Measurements from ENCODE around the gene LRRC7. TPM values are rescaled to one million over a fixed set of nuclear protein-coding genes. Genes with fewer than 3 reads are reported as not detected.

LRRC7 gene
- total RNA-seq, 3 donors from 2014 or later (not counting 1 experiment from before 2014, with no cell fraction given) = not detected

DNA sequence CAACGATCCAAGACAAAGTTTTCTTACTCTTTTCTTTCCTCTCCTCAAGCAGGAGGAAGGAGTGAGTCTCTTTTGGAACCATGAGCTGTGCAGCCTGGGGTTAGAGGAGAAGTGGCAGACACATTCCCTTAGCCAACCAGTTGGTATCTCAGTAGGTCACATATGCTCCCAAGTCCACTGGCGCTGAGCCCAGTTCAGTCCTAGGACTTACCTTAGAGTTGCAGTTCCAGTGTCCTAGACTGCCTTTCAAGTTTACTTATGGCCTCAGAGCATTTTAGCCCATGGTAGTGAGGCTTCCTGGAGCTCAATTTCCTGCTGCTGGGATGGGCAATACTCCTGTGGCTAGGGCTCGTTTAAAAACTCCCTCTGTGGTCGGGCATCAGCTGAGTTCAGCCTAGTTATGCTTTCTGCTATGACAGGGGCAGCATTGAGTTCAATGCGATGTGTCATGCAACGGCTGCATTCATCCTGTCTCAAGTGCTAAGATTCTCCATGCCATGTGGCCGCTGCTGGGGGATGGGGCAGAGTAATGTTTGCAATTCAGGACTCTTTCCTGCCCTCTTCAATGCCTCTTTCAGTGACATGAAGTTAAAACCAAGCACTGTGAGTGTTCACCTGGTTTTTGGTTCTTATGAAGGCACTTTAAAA, 103.8 kb downstream of the LRRC7 start:
- Mint-ChIP-seq H3K4me3 (no peak overlapping the region), H3K27ac (no peak overlapping the region), H3K27me3 (ENCODE audit: low read depth in 2 of 2) (no peaks in the 10 kb centered on the region), H3K4me1 (no peaks in the 10 kb centered on the region), H3K36me3 (peaks cover 13% of the 10 kb centered on the region), H3K9me3 (peaks cover 20 to 21% of the 10 kb centered on the region in 2 donors)
- no peaks in the 10 kb centered on the region for H3K4me1 ChIP-seq (ENCODE audit: control insufficient read depth, insufficient read depth, low read length)
- intact Hi-C loops (cut with micrococcal nuclease) = no loop called here
- H3K27me3 ChIP-seq (ENCODE audit: control insufficient read depth, insufficient read depth, low read length) = no peaks in the 10 kb centered on the region
- H3K27ac ChIP-seq (ENCODE audit: low read length) = no peak overlapping the region
- no peak for TF ChIP-seq CTCF (IDR thresholded peaks at IDR 0.05)
- ATAC-seq (no peak), DNase-seq (no peak)
- WGBS (ENCODE audit: insufficient coverage) = 75% methylated on average over 6 of the region's 7 CpGs
- no peak overlapping the region for H3K4me3 ChIP-seq (ENCODE audit: low read length)
- peaks cover 15% of the 10 kb centered on the region for H3K9me3 ChIP-seq (ENCODE audit: control insufficient read depth, insufficient read depth, low read length)
- no peaks in the 10 kb centered on the region for H3K36me3 ChIP-seq (ENCODE audit: control insufficient read depth, insufficient read depth, low read length)

DNA sequence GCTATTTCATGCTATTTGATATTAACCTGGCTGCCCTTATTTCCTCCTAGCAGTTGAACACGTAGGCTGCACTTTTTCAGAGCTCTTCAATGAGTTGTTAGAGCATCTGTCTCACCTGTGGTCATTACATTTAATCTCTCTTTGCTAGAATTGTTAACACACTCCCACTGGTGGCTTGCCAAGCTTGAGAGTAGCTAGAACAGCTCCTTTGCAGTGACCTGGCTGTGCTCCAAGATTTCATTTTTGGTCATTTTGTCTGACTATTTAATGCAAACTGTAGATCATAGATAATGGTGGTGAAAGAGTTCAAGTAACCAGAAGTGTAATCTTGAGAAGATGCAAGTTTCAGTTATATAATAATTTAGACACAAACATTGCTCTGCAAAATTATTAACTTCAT, 105.6 kb downstream of the LRRC7 start:
- Histone ChIP-seq H3K27ac (ENCODE audit: low read length) (no peak overlapping the region), H3K4me3 (ENCODE audit: low read length) (no peak overlapping the region), H3K9me3 (ENCODE audit: control insufficient read depth, insufficient read depth, low read length) (peaks cover 15% of the 10 kb centered on the region), H3K4me1 (ENCODE audit: control insufficient read depth, insufficient read depth, low read length) (no peaks in the 10 kb centered on the region), H3K27me3 (ENCODE audit: control insufficient read depth, insufficient read depth, low read length) (no peaks in the 10 kb centered on the region), H3K36me3 (ENCODE audit: control insufficient read depth, insufficient read depth, low read length) (no peaks in the 10 kb centered on the region)
- Mint-ChIP-seq H3K9me3 (peaks cover 13% of the 10 kb centered on the region in 2 donors), H3K4me1 (no peaks in the 10 kb centered on the region), H3K36me3 (peaks cover 7% of the 10 kb centered on the region), H3K27ac (no peak overlapping the region), H3K4me3 (no peak overlapping the region), H3K27me3 (ENCODE audit: low read depth in 2 of 2) (no peaks in the 10 kb centered on the region)
- ATAC-seq = no peak
- no peak for DNase-seq
- no peak for TF ChIP-seq CTCF (IDR thresholded peaks at IDR 0.05)
- WGBS (ENCODE audit: insufficient coverage) = 53% methylated on average over 1 of the region's 1 CpG
- intact Hi-C loops (cut with micrococcal nuclease) = no loop called here

DNA sequence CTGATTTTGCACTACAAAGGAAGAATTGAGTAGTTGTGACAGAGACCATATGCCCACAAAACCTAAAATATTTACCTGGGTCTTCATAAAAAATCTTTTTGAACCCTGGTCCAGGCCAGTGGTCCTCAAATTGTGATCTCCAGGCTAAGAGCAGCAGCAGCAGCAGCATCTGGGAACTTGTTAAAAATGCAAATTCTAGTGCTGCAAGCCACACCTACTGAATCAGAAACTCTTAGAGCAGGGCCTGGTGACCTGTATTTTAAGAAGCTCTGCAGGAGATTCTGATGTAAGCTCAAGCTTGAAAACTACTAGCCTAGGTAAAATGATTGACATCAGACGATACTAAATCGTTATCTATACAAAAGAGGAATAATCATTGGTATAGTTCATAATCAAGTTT, 112.2 kb downstream of the LRRC7 start:
- Histone ChIP-seq H3K4me1 (ENCODE audit: control insufficient read depth, insufficient read depth, low read length) (no peaks in the 10 kb centered on the region), H3K27me3 (ENCODE audit: control insufficient read depth, insufficient read depth, low read length) (no peaks in the 10 kb centered on the region), H3K9me3 (ENCODE audit: control insufficient read depth, insufficient read depth, low read length) (no peaks in the 10 kb centered on the region), H3K4me3 (ENCODE audit: low read length) (no peak overlapping the region), H3K36me3 (ENCODE audit: control insufficient read depth, insufficient read depth, low read length) (no peaks in the 10 kb centered on the region), H3K27ac (ENCODE audit: low read length) (no peak overlapping the region)
- no CpG with 5 or more reads among the region's 2 CpGs for WGBS (ENCODE audit: insufficient coverage)
- Mint-ChIP-seq H3K36me3 (peaks cover 22% of the 10 kb centered on the region), H3K27me3 (ENCODE audit: low read depth in 2 of 2) (no peaks in the 10 kb centered on the region), H3K4me3 (no peak overlapping the region), H3K27ac (no peak overlapping the region), H3K9me3 (peaks cover 10 to 20% of the 10 kb centered on the region in 2 donors), H3K4me1 (no peaks in the 10 kb centered on the region)
- intact Hi-C loops (cut with micrococcal nuclease) = no loop called here
- DNase-seq (no peak), ATAC-seq (no peak)
- no peak for TF ChIP-seq CTCF (IDR thresholded peaks at IDR 0.05)

Data from natural killer cell (primary cell).